NCI-H128 (cell line): ENCODE data around the gene NRCAM.

Source experiments
- DNase-seq: peaks from one replicate; lab custom pipeline; 2025; ENCODE audit not compliant: unreplicated experiment; lab: John Stamatoyannopoulos, UW

NRCAM gene

DNA sequence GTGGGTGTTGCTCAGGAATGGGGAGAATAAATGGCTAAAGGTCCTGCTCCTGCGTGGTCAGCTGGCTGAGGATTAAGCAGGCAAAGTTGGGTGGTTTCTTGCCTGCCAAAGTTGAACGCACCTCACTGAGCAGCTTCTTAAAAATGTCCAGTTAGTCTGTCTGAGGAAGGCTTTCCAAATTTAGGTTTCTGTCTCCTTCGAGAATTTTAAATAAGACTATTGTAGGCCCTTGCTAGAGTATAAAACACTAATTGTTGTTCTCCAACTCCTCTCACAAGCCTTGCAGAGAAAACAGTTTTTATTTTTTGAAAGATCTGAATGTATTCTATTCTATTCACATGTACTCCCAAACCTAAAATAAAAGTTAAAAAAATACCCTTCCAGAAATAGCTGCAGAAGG lies 204.1 kb downstream of the NRCAM start:
- DNase-seq = no peak

DNA sequence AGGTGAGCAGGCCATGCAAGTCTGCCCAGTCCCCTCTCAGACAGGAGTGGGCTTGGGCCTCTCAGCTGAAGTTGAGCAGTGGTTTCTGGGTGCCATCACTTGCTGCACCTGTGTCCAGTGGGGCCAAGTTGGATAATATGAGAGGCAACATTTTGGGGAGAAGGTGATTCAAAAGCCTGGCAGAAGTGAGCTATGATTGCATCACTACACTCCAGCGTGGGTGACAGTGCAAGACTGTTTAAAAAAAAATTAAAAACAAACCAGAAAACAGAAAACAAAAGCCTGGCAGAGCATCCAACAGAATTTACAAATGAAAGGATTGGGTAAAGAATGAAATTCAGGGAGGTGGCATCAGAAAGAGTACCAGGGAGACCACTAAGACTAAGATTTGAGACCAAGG lies 204.5 kb downstream of the NRCAM start:
- no peak for DNase-seq

DNA sequence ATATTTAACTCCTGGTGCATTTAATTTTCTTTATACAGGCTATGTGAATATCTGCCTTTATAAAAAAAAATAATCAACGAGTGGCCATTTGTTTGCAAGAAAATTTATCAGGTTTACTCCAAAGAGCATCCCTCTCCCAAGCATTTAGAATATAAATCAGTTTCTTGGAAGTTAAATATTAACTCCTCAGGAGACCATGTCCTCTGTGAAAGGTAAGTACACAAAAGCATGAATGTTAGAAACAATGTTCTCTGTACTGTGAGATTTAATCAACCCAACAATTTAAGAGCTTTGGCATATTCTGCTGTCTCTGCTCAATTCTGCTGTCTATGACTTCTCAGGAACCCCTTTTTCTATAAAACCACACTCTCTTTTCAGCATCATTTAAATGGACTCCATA lies 206.8 kb downstream of the NRCAM start:
- DNase-seq = no peak

DNA sequence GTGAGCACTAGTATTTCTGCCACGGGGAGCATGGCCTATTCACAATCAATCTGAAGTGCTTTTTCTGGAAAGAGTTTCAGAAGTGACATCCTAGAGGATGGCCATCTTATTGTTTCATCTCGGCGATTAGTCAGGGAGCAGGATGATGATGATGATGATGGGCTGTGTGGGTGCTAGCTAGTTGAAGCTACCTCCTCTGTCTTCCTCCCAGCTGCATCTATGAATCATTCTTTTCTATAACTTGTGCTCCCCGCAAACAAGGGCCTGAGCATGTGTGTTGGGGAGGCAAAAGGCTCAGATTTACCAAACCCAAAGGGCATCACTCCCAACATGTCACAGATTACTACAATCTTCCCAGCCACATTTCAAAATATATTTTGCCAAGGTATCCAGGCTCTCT lies 207.4 kb downstream of the NRCAM start:
- DNase-seq = no peak

DNA sequence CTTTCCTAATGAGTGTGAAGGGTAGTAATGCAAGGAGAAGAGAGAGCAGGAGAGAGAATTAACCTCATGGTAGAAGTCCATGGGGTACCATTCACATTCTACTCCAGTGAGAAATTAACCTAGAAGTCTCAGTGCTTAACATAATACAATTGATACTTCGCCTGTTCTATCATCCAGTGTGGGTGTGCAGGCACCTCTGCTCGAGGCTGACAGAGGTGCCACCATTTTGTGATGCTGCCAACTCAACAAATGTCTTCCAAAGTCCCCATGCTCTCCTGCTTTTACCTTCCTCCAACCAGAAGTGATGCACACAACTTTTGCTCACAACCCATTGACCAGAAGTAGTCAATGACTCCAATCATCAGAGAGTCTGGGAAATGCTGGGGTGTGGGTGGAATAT lies 207.8 kb downstream of the NRCAM start:
- DNase-seq = no peak

DNA sequence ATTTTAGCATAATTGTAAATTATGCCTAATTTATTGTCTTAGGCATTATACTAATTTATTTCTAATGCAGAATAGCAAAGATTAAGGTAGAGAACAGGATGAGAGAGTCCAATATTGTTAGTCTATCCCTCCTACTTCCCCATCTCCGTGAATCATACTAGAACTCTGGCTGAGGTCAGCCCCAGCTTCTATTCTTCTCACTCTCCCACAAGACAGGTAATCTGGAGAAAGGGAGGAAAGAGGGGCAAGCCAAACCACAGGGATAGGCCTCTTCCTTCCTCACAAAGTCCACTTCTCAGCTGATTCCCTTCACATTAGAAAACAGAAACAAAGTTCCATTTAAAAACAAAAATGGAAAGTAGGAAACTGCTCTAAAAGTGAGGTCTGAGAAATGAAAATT lies 208.6 kb downstream of the NRCAM start:
- no peak for DNase-seq

DNA sequence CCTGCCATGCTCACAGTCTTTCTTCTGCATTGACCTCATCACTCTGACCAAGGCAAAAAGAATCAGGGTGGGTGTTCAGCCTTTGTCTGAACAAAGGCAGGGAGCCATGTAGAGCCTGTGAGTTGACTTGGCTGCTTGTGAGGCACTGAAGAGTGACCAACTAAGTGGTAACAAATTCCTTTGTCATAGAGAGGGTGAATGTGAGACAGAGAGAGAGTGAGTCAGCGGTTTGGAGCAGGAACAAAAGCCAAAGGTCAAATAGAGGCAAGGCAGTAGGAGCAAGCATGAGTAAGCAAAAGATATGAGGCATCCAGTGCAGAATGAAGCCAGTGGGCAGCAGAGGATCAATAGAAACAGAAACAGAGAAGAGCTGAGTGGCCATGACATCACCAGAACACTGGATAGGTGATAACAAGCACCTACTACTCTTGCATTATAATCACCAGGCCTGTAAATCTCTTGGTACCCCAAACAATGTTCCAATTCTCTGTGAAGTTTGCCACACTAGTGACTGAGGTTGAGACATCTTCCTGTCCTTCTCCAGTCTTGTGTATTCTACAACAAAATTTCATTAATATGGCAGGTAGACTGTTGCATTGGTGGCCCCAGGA lies 209.9 kb downstream of the NRCAM start:
- DNase-seq = no peak

DNA sequence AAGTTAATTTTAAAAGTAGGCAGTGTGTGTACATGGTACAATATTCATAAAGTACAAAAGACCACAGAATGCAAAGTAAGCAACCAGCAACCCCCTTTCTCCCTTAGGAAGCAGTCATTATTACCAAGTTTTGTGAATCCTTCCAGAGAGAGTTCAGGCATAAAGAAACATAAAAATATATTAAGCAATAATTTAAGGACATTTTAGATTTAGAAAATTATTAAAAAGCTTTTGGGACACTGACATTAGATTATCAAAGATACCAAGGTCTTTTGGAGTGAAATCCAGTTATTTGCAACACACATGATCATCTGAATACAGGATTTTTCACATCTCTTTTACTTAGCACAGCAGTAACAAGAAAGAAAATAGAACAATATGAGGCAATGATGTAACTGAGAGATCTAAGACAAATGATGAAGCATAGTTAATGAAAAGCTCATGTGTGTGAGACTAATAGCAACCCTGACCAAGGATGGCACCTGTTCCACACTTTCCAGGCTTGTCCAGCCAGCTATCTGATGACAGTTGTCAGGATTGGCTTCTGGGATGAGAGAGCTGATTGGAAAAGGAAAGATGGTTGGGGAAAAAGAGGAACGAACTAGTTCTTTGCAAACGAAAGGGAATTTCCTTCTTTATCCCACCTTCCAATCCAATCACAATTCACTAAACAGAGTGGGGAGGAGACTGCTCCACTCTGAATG lies 210.6 kb downstream of the NRCAM start:
- no peak for DNase-seq

DNA sequence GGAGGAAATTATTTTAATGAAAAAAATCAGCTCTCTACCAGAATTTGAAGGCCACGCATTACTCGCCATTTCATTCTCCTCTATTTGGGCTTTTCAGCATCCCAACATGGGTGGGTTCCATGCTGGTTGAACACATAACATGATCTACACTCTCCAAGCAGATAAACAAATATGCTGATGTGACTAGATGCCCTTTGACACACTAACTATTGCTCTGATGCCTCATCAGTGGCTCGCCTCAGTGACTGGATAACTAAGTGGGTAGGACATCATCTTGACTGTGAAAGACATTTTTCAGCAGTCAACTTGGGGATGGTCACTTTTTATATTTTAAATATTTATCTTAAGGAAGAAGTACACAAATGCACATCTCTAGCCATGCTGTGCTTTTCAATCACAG lies 212.1 kb downstream of the NRCAM start:
- DNase-seq = no peak

DNA sequence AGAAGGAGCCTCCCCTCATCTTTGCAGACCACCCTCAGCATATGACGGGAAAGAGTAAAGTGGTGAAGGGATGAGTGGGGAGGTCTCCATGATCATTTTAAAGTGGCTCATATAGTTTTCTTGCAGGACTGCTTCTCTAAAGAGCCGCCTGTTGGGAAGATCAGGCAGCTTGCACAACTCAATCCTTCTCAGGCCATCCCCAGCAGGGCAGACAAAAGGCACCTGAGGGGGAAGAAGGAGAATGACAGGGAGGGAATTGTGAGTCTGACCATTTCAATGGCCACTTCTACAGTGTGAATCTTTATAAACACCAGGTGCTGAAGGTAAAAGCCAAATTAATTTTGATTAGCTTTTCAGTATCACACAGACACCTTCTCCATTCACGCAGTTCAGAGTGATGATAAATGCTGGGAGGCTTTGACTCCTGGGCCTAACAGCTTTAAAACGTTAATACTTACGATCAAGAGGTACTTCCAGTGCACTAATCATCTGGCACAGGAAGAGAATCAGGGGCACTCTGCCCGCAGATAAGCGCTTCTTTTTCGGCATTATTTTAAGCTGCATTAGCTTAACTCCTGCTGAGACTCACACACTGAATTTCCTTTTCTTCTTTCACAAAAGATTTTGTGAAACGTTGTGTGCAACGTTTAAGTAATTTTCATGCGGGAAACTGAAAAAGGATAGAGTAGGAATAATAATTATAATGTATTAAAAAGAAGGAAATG lies 216.6 kb downstream of the NRCAM start:
- DNase-seq = peak; percentile 66

DNA sequence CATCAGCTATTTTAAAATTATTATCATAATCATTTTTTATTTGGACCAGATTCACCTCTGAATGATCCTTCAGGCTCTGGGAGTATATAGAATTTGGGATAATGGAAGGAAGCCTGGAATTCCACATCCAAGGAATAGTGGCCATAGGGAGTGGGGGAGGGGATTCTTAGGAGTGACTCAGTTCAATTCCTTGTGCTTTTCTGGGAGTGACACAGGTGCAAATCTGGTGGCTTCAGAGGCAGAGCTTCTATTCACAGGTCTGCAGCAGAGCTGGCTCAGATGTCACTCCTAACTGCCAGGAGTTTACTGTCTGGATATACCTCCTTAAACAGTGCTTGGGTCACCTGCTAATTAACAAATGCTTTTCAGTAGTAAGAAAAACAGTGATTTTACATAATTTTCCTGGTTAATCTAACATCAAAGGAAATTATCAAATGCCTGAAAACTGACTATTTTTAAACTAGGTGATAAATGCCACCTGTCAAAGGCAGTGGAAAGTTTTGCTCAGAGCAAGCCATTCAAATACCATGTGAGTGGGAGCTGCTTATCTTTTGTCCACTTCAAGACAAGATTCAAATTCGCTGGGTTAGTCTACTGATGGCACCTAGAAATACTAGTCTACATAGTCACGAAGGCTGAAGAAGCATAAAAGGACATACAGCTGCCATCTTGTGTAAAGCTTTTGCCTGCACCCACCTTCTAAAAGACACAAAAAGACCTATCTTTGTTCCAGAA lies 219.4 kb downstream of the NRCAM start:
- DNase-seq = no peak

DNA sequence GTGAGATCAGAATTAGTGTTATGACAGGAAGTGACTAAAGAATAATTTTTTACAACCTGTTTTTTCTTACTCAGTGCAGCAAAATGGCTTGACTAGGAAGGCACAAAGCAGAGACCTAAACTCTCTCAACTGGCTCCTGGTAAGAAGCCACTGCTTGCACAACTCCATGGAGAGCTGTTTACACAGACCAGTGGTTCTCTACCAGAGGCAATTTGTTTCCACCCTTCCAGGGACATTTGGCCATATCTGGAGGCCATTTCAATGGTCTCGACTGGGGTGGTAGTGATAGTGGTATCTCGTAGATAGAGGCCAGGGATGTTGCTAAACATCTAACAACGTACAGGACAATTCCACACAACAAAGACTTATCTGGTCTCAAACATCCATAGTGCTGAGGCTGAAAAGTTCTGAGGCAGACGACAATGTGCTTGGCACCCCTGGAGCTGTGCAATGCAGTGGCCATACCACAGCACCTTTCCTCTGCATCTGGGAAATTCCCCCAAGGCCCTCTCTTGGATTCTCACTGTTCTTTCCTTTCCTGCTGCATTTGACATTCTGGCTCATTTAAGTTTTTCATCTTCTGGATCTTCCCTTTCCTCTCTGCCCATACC lies 220.7 kb downstream of the NRCAM start:
- no peak for DNase-seq

DNA sequence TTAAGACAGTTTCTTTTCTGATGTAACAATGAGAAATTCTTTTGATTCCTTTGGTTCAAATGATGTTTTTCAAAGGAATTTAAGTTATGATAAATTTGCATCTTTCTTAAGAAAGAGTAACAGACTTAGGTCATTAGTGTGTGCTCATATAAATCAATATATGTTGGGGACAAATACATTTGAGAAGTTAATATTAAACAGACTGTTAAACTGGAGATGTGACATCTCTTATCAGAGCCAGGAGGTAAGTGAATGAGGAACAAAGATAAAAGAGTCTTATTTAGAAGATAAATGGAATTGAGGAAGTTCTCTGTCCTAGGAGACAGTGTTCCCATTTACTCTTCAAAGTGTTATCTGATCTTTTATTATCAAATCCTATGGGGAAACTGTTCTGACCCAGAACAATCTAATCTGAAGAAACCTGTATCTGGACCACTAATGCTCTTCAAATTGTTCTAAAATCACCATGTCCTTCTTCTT lies 221.2 kb downstream of the NRCAM start:
- DNase-seq = no peak

DNA sequence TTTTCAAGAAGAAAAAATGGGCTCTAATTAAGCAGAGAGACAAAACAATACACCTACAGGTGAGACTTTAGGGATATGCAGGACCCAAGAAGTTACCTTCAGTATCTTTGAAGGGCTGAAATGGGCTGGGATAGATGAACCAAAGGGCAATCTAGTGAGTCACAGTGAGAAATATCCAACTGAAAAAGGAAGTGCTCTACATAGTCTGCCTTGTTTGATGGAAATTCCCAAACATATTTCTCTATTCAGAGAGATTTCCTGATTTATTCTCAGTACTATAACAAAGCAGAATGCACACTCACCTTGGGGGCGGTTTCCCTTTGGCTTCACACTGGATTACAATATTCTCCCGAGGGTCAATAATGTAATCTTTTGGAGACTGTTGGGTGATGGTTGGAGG lies 222.0 kb downstream of the NRCAM start:
- DNase-seq = no peak

DNA sequence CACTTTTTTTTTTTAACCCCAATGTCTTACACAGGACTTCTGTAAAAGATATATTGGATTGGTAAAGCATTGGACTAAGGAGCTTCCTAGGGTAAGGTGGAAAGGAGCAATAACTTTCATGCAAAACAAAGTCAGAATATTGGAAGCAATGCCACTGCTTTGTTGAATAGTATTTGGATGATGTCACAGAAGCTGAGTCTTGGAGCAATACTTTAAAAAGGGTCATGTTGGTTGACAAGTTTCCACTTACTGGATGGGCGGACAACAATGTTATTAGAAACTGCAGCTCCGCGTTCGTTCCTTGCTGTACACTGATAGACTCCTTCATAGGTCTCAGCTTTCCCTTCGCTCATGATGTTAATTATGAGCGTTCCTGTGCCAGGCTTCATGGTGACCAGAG lies 224.2 kb downstream of the NRCAM start:
- DNase-seq = no peak

DNA sequence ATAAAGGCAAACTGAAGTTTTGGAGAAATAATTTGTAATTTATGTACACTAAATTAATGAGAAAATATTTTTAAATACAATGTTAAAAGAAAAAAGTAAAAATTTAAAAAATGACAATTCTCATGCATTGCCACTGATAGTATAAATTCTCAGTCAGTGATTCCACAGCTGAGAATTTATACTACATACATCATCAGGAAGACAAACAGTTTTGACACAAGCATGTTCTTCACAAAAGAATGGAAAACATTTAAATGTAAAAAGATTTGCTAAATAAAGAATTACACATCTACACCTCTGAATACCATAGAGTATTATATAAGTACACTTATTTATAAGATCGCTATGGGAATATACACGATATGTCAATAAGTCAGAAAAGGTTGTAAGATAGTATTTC lies 225.0 kb downstream of the NRCAM start:
- DNase-seq = no peak

DNA sequence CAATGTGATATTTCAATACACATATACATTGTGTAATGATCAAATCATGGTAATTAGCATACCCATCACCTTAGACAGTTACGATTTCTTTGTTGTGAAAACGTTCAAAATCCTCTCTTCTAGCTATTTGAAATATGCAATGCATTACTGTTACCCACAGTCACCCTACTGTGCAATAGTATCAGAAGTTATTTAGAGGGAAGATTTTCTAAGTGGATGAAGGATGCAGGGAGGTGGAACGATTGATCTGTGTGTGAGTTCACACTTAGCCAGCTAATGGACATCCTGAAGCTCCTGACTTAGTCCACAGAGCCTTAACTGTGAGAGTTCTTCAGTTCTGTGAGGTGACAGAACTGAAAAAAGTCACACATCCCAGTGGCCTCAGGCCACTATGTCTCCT lies 228.9 kb downstream of the NRCAM start:
- no peak for DNase-seq

DNA sequence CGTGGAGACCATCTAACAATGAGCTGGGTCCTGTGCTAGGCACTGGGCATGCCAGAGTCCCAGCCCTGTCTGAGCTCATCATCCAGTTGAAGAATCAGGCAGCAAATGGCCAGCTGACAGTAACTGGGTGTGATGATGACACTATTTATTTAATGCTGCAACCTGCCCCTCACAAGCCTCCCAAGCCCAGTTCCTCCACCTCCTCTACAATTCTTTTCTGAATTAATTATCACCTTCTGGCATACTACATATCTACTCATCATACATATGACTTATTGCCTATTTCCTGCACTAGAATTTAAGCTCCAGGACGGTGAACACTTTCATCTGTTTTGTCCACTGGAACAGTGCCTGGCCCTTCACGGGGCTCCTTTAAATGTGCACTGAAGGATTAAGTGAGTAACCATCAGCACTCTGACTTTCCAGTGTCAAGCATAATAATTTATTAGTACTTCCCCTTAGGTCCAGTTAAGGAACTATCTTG lies 229.4 kb downstream of the NRCAM start:
- DNase-seq = no peak

DNA sequence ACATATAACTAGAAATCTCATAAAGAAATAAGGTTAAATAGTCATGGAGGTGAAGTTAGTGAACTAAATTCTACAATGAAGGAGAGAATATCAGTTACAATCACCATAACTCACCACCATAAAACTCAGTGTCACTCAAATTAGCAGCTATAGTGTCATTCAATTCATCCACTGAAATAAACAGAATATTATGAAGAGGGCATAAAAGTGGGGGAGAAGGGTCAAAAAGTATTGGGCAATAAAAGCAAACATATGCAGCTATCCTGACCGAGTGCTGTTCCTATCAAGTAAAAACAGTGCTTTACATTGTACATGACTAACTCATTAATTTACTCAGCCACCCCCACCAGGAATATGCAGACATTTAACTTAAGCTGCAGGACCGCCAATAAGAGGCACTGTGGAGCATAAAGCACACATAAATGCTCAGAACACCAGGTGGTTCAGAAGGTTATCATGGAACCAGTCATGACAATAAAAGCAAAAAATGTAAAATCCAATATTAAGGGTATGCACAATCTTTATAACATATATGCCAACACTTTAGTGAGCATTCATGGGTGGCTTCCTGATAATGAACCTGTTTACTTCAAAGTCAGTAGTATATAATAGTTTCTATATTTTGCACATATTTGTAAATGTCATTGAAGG lies 230.6 kb downstream of the NRCAM start:
- DNase-seq = no peak

DNA sequence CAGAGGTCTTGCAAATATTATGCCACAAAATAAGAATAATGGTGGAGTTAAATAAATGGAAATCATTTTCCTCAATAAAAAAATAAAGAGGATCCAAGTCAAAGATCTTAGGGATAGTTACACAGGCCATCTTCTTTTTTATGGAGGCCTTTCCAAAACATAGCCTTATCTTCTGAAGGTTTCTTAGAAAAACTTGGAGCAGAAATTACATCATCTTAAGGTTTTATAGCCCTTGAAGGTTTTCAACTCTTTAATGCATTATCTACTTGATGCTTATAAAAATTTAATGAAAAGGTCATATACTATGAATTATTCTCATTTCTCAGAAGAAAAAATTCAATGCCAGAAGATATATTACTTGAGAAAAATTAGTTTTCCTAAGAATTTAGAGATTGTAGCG lies 231.8 kb downstream of the NRCAM start:
- DNase-seq = no peak
